MM.1S (cell line): ENCODE measurements around the gene SHF.

ENCODE experiments used
- CTCF ChIP-seq: fragments of 300-600 bp; sonication (generic); IDR thresholded peaks from 2 replicates; pipeline ENCODE4 v1.5.1; 2016; ENCODE audit warnings: antibody characterized with exemption, low read length, mixed read lengths
- EZH2 ChIP-seq: fragments of 300-600 bp; sonication (generic); optimal IDR thresholded peaks from 2 replicates; pipeline ENCODE3; 2017; ENCODE audit warnings: low read depth, mild to moderate bottlenecking, antibody characterized with exemption, low read length, mixed read lengths
- EZH2phosphoT487 ChIP-seq: fragments of 300-600 bp; sonication (generic); IDR thresholded peaks from 2 replicates; pipeline ENCODE4 v1.6.1; 2018; ENCODE audit warnings: antibody characterized with exemption, low read length

DNA sequence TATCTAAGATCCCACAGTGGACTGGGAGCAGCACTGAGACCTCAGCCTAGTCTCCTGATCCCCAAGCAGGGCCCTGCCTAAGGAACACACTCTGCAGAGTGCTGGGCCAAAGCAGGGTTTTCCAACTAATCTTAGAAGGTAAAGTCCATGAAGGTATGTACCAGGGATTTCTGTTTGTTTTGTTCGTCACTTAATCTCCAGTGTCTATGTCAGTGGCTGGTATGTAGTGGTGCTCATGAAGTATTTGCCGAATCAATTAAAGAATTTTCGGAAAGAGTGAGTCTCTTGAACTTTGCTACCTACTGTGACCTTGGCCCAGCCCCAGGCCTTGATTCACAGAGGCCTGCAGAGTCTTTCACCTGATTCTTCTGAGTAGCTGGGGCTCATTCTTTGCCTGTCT, 56.3 kb downstream of the SHF start:
- TF ChIP-seq CTCF (no peak), EZH2 (no peak), EZH2phosphoT487 (no peak)
